ENCODE measurements around the gene DTD1. TPM values are rescaled to one million over a fixed set of nuclear protein-coding genes. Genes with fewer than 3 reads are reported as not detected.
"Not testable (repeated sequence)": the region's sequence is repeated elsewhere in the genome, so short reads cannot be mapped to it uniquely, and the experiment has no call there.

The DTD1 gene
- total RNA-seq, 4 donors from 2014 or later = 31.0 to 49.8 (median 39.7) TPM

DNA sequence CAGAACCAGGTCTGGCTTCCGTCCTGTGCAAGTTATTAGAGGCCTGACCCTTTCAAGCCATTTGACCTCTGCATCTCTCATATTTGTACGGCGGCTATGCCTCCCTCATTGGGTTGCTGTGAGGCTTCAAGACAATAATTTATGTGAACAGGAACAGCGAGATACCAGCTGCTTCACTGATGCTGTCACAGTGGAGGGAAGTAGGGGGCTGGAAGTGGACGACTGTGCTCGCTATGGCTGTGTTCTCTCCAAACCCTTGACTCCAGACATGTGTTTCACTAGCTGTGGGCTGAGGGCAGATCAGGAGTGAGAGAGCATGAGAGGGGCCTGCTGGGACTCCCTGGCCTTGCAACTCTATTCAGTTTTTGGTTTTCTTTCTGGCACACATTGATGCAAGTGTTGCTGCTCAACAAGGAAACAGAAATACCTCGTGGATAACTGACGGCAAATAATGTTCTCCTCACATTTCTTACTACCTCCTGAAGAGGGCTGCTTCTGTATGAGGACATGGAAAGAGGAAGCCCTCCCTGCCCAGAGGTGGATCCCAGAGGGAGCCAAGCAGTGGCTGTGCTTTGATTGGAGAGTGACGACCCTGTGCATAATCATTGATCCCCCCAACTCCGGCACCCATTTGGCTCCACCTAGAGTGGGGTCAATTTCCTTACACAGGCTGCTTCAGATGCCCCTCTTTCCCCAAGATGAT, 191.0 kb downstream of the DTD1 start:
- TF ChIP-seq, protein P1, sequence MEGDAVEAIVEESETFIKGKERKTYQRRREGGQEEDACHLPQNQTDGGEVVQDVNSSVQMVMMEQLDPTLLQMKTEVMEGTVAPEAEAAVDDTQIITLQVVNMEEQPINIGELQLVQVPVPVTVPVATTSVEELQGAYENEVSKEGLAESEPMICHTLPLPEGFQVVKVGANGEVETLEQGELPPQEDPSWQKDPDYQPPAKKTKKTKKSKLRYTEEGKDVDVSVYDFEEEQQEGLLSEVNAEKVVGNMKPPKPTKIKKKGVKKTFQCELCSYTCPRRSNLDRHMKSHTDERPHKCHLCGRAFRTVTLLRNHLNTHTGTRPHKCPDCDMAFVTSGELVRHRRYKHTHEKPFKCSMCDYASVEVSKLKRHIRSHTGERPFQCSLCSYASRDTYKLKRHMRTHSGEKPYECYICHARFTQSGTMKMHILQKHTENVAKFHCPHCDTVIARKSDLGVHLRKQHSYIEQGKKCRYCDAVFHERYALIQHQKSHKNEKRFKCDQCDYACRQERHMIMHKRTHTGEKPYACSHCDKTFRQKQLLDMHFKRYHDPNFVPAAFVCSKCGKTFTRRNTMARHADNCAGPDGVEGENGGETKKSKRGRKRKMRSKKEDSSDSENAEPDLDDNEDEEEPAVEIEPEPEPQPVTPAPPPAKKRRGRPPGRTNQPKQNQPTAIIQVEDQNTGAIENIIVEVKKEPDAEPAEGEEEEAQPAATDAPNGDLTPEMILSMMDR (IDR thresholded peaks at IDR 0.05) = no peak
- no peak for TF ChIP-seq POLR2A (IDR thresholded peaks at IDR 0.05)
- no peak for TF ChIP-seq EP300 (IDR thresholded peaks at IDR 0.05)
- H3K27me3 ChIP-seq = no peaks in the 10 kb centered on the region
- H3K9me3 ChIP-seq = no peaks in the 10 kb centered on the region
- no peaks in the 10 kb centered on the region for H3K36me3 ChIP-seq
- no peak for DNase-seq (ENCODE audit: low spot score in 2 of 2)
- no peaks in the 10 kb centered on the region for H3K4me1 ChIP-seq
- H3K27ac ChIP-seq = no peak overlapping the region
- 49 to 50% methylated on average over 10 of the region's 10 CpGs for WGBS, 2 donors
- H3K4me3 ChIP-seq = no peak overlapping the region

DNA sequence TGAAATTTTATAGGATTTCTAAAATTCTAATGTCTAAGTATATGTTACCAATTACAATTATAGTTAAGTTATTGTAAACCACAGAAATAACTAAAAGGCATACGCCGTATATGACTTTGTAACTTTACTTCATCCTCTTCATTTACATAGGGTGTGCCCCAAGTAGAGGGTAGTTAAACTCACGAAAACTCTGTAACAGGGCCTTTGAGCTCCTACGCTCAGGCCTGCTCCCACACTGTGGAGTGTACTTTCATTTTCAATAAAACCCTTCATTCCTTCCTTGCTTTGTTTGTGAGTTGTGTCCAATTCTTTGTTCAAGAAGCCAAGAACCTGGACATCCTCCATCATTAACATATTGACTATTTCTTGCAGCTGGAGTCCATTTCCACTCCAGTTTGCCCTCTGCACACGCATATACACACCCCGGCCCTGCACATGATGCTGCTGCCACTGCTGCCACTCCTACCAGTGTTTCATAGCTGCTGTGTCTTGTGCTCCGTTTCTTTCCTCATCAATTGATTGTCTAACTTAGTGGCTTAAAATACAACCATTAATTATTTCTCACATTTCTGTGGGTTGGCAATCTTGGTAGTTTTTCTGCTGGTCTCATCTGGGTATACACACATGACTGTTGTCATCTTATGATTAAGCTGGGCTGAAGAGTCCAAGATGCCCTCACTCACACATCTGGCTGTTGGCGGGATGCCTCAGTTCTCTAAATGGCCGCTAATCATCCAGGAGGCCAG, 192.7 kb downstream of the DTD1 start:
- H3K4me3 ChIP-seq = no peak overlapping the region
- 76 to 77% methylated on average over 9 of the region's 9 CpGs for WGBS, 2 donors
- H3K4me1 ChIP-seq = peaks cover 0 to 4% (median 0%) of the 10 kb centered on the region in 4 donors
- DNase-seq (ENCODE audit: low spot score in 2 of 2) = no peak
- no peaks in the 10 kb centered on the region for H3K36me3 ChIP-seq
- H3K9me3 ChIP-seq = no peaks in the 10 kb centered on the region
- TF ChIP-seq EP300 (IDR thresholded peaks at IDR 0.05) (no peak), POLR2A (IDR thresholded peaks at IDR 0.05) (no peak)
- TF ChIP-seq, protein P1 (IDR thresholded peaks at IDR 0.05) = no peak
- no peaks in the 10 kb centered on the region for H3K27me3 ChIP-seq
- H3K27ac ChIP-seq = peak overlapping the region in 1 of 4 donors; percentile 42

DNA sequence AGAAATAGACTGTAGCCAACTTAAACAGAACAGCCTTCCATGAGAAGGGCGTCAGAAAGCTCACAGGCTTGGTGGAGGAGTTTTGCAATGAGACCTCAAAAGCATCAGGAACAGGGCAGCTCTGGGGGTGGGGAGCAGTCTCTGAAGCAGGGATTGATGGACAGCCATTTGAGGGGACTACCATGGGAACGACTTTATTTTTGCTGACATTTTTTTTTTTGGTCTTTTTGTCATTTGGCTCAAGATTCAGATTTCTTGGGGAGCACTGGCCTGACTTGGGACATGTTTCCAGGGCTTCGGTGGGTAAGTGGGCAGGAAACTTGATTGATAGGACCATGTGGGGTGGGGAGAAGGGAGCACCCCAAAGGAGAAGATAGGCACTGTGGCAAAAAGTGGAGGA, 193.7 kb downstream of the DTD1 start:
- Histone ChIP-seq H3K27ac (peak overlapping the region in 1 of 4 donors; percentile 14), H3K36me3 (no peaks in the 10 kb centered on the region), H3K27me3 (no peaks in the 10 kb centered on the region), H3K4me3 (no peak overlapping the region), H3K4me1 (peaks cover 0 to 4% (median 0%) of the 10 kb centered on the region in 4 donors), H3K9me3 (no peaks in the 10 kb centered on the region)
- WGBS, 2 donors = 79 to 87% methylated on average over 3 of the region's 3 CpGs
- no peak for DNase-seq (ENCODE audit: low spot score in 2 of 2)
- TF ChIP-seq EP300 (IDR thresholded peaks at IDR 0.05) (no peak), POLR2A (IDR thresholded peaks at IDR 0.05) (no peak)
- TF ChIP-seq, protein P1 (IDR thresholded peaks at IDR 0.05) = no peak

DNA sequence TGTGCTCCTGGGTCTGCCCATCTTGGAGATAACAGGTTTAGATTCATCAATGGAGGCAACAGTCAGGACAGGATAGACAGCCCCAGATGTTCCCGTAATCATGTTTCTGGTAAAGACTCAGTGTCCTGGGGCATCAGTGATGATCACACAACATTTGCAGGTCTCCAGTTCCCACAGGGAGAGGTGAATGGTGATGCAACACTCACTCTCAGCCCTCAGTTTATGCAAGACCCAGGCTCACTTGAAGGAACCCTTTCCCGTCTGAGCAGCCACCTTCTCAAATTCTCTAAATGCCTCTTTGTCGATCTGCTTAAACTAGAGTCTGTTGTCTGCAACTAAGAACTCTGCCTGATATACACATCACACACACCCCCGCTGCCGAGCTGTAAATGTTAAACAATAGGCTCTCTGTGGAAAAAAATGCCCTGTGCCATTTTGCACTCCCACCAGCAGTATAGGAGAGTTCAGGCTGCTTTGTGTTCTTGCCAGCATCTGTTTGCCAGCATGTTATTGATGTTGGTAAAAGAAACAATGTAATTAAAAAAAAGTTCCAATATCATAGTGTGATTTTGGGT, 195.6 kb downstream of the DTD1 start:
- Histone ChIP-seq H3K4me3 (no peak overlapping the region), H3K4me1 (peaks cover 0 to 4% (median 0%) of the 10 kb centered on the region in 4 donors), H3K36me3 (no peaks in the 10 kb centered on the region), H3K9me3 (no peaks in the 10 kb centered on the region), H3K27ac (peak overlapping the region in 2 of 4 donors; percentile 50 to 73), H3K27me3 (no peaks in the 10 kb centered on the region)
- TF ChIP-seq POLR2A (IDR thresholded peaks at IDR 0.05) (no peak), EP300 (IDR thresholded peaks at IDR 0.05) (peak in 1 of 2 donors; percentile 46)
- TF ChIP-seq, protein P1 (IDR thresholded peaks at IDR 0.05) = no peak
- WGBS, 2 donors = 50 to 62% methylated on average over 5 of the region's 5 CpGs
- no peak for DNase-seq (ENCODE audit: low spot score in 2 of 2)

DNA sequence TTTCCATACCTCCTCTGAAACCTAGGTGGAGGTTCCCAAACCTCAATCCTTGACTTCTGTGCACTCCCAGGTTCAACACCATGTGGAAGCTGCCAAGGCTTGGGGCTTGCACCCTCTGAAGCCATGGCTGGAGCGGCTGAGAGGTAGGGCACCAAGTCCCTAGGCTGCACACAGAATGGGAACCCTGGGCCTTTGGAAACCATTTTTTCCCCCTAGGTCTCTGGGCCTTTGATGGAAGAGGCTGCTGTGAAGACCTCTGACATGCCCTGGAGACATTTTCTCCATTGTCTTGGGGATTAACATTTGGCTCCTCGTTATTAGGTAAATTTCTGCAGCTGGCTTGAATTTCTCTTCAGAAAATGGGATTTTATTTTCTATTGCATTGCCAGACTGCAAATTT, 199.2 kb downstream of the DTD1 start:
- not testable (repeated sequence) for H3K4me1 ChIP-seq; DNase-seq (ENCODE audit: low spot score in 2 of 2); H3K27ac ChIP-seq; H3K36me3 ChIP-seq; H3K27me3 ChIP-seq; H3K9me3 ChIP-seq; H3K4me3 ChIP-seq
- 71 to 72% methylated on average over 1 to 2 of the region's 2 CpGs for WGBS, 2 donors
